Ascending aorta (tissue), 2 donors: ENCODE results near the gene COPS8. TPM values are rescaled to one million over a fixed set of nuclear protein-coding genes. Genes with fewer than 3 reads are reported as not detected.

Source experiments
- DNase-seq, 2 donors: peaks; one replicate each; pipeline ENCODE4 v3.0.0-alpha.2; 2019; ENCODE audit warnings: low spot score in 2 of 2
- H3K27ac ChIP-seq, 2 donors: fragments of 200-600 bp; sonication (generic); one replicate each; pipeline ENCODE4 v1.5.1; 2016 to 2017; ENCODE audit warnings: mild to moderate bottlenecking in 1 of 2
- H3K27me3 ChIP-seq: fragments of 200-600 bp; sonication (generic); one replicate; pipeline ENCODE4 v1.5.1; 2017
- H3K36me3 ChIP-seq, 2 donors: fragments of 200-600 bp; sonication (generic); one replicate each; pipeline ENCODE4 v1.5.1; 2016
- H3K4me1 ChIP-seq, 2 donors: fragments of 200-600 bp; sonication (generic); one replicate each; pipeline ENCODE4 v1.5.1; 2016 to 2017; ENCODE audit warnings: mild to moderate bottlenecking in 1 of 2
- H3K4me3 ChIP-seq, 2 donors: fragments of 200-600 bp; sonication (generic); one replicate each; pipeline ENCODE4 v1.5.1; 2016 to 2017; ENCODE audit warnings: mild to moderate bottlenecking in 1 of 2
- H3K9me3 ChIP-seq, 2 donors: fragments of 200-600 bp; sonication (generic); one replicate each; pipeline ENCODE4 v1.5.1; 2016
- CTCF ChIP-seq, 3 experiments: fragments of 200-600 bp in 2 of 3; fragments of 450-650 bp in 1 of 3; sonication (generic) in 2 of 3; IDR thresholded peaks; one replicate each; pipeline ENCODE4 v1.5.1; 2016 to 2019; ENCODE audit warnings: antibody characterized with exemption in 3 of 3, mild to moderate bottlenecking in 1 of 3, moderate library complexity in 1 of 3
- intact Hi-C: fragments of 100-400 bp; cut with DNase I; formaldehyde crosslinking; loops from one replicate; pipeline ENCODE4 v1.15.1; 2023
- total RNA-seq: library from RNA; depleted of rRNA; stranded (reverse); fragments of >200 nt; gene quantifications from one replicate; pipeline ENCODE4 v1.1.0, GENCODE V29; 2016

Gene COPS8
- total RNA-seq, 1 donor from 2014 or later: 16.4 TPM

- Histone ChIP-seq H3K9me3 (peaks cover 17 to 19% of the 10 kb centered on the region in 2 donors), H3K4me1 (no peaks in the 10 kb centered on the region), H3K36me3 (no peaks in the 10 kb centered on the region), H3K27ac (no peak overlapping the region), H3K27me3 (no peaks in the 10 kb centered on the region), H3K4me3 (no peak overlapping the region)
- no peak for DNase-seq
- intact Hi-C loops: no loop called here
- TF ChIP-seq CTCF (IDR thresholded peaks at IDR 0.05): no peak
Measured at GRCh38 chr2:237148624-237149023, 62.9 kb downstream of the COPS8 start.

GRCh38 chr2:237149425-237149824 is 63.7 kb downstream of the COPS8 start:
- no peak overlapping the region for H3K27ac ChIP-seq
- no peak for TF ChIP-seq CTCF (IDR thresholded peaks at IDR 0.05)
- intact Hi-C loops: no loop called here
- H3K4me1 ChIP-seq: no peaks in the 10 kb centered on the region
- no peaks in the 10 kb centered on the region for H3K27me3 ChIP-seq
- H3K9me3 ChIP-seq: peaks cover 17 to 19% of the 10 kb centered on the region in 2 donors
- no peak for DNase-seq
- H3K4me3 ChIP-seq: no peak overlapping the region
- H3K36me3 ChIP-seq: no peaks in the 10 kb centered on the region
